Vagina (tissue), 2 donors: ENCODE data around the gene ABCA9. TPM values are rescaled to one million over a fixed set of nuclear protein-coding genes. Genes with fewer than 3 reads are reported as not detected.

Experiments used
- DNase-seq, 2 donors: peaks; one replicate each; pipeline ENCODE4 v3.0.0-alpha.2; 2017; ENCODE audit errors: extremely low spot score in 2 of 2
- H3K27ac ChIP-seq: fragments of 200-600 bp; sonication (generic); one replicate; pipeline ENCODE4 v1.5.1; 2019
- H3K27me3 ChIP-seq: fragments of 200-600 bp; sonication (generic); one replicate; pipeline ENCODE4 v1.5.1; 2019
- H3K36me3 ChIP-seq, 2 donors: fragments of 200-600 bp; sonication (generic); one replicate each; pipeline ENCODE4 v1.5.1; 2017 to 2019
- H3K4me1 ChIP-seq: fragments of 200-600 bp; sonication (generic); one replicate; pipeline ENCODE4 v1.5.1; 2019
- H3K4me3 ChIP-seq, 2 donors: fragments of 200-600 bp; sonication (generic); 1 replicate in 1 of 2; 2 replicates in 1 of 2; pipeline ENCODE4 v1.5.1; 2016 to 2019
- H3K9me3 ChIP-seq: fragments of 200-600 bp; sonication (generic); one replicate; pipeline ENCODE4 v1.5.1; 2019
- POLR2A ChIP-seq, 2 donors: fragments of 450-650 bp; IDR thresholded peaks; one replicate each; pipeline ENCODE4 v1.6.1; 2017; ENCODE audit warnings: antibody characterized with exemption in 2 of 2, mild to moderate bottlenecking in 2 of 2, moderate library complexity in 2 of 2
- POLR2AphosphoS5 ChIP-seq, 2 donors: sonication (generic); formaldehyde crosslinking; IDR thresholded peaks; one replicate each; pipeline ENCODE4 v1.9.0; 2017; ENCODE audit warnings: antibody characterized with exemption in 2 of 2, mild to moderate bottlenecking in 2 of 2, low read depth in 1 of 2; ENCODE audit not compliant: insufficient read depth in 1 of 2
- intact Hi-C: fragments of 100-400 bp; cut with DNase I; formaldehyde crosslinking; loops from one replicate; pipeline ENCODE4 v1.15.1; 2023
- total RNA-seq: library from RNA; depleted of rRNA; stranded (reverse); fragments of >200 nt; gene quantifications from one replicate; pipeline ENCODE4 v1.2.3, GENCODE V29; 2016
- TF ChIP-seq, protein P1 (sequence below), 3 experiments: fragments of 450-650 bp in 2 of 3; fragments of 200-600 bp in 1 of 3; sonication (generic) in 1 of 3; IDR thresholded peaks; one replicate each; pipeline ENCODE4 v1.5.1; 2017 to 2019; ENCODE audit warnings: antibody characterized with exemption in 3 of 3, mild to moderate bottlenecking in 2 of 3, moderate library complexity in 2 of 3

ABCA9 gene
- total RNA-seq, 1 donor from 2014 or later = 71.2 TPM

GRCh38 chr17:69064476-69064875 is 3.7 kb upstream of the ABCA9 start:
- Histone ChIP-seq H3K36me3 (no peaks in the 10 kb centered on the region), H3K27ac (no peak overlapping the region), H3K9me3 (no peaks in the 10 kb centered on the region), H3K4me3 (no peak overlapping the region), H3K4me1 (peaks cover 9% of the 10 kb centered on the region), H3K27me3 (no peaks in the 10 kb centered on the region)
- no peak for DNase-seq
- TF ChIP-seq, protein P1, sequence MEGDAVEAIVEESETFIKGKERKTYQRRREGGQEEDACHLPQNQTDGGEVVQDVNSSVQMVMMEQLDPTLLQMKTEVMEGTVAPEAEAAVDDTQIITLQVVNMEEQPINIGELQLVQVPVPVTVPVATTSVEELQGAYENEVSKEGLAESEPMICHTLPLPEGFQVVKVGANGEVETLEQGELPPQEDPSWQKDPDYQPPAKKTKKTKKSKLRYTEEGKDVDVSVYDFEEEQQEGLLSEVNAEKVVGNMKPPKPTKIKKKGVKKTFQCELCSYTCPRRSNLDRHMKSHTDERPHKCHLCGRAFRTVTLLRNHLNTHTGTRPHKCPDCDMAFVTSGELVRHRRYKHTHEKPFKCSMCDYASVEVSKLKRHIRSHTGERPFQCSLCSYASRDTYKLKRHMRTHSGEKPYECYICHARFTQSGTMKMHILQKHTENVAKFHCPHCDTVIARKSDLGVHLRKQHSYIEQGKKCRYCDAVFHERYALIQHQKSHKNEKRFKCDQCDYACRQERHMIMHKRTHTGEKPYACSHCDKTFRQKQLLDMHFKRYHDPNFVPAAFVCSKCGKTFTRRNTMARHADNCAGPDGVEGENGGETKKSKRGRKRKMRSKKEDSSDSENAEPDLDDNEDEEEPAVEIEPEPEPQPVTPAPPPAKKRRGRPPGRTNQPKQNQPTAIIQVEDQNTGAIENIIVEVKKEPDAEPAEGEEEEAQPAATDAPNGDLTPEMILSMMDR (IDR thresholded peaks at IDR 0.05) = no peak
- no peak for TF ChIP-seq POLR2A (IDR thresholded peaks at IDR 0.05)
- TF ChIP-seq POLR2AphosphoS5 (IDR thresholded peaks at IDR 0.05; ENCODE audit: insufficient read depth in 1 of 2, low read depth in 1 of 2) = no peak
- intact Hi-C loops = no loop called here

DNA sequence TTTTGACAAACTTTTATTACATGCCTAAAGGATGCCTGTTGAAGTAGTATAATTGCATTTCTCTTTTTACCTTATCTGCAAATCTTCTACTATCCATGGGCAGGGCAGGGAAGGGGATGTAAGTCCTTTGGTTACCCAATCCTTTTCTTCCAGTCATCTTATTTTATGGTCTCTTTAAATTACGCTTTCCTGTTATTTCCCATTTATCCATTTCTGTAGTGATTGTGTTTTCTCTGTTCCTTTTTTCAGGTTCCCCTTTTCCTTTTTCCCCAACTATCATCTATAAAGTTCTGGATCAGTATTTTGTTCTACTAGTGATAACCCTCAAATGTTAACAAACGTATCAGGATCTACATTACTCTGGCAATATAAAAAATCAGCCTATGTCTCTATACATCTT is 3.3 kb upstream of the ABCA9 start:
- Histone ChIP-seq H3K36me3 (no peaks in the 10 kb centered on the region), H3K4me3 (no peak overlapping the region), H3K27me3 (no peaks in the 10 kb centered on the region), H3K9me3 (no peaks in the 10 kb centered on the region), H3K4me1 (peaks cover 9% of the 10 kb centered on the region), H3K27ac (peak overlapping the region; percentile 55)
- no peak for DNase-seq
- TF ChIP-seq, protein P1 (IDR thresholded peaks at IDR 0.05) = no peak
- TF ChIP-seq POLR2A (IDR thresholded peaks at IDR 0.05) (no peak), POLR2AphosphoS5 (IDR thresholded peaks at IDR 0.05; ENCODE audit: insufficient read depth in 1 of 2, low read depth in 1 of 2) (no peak)
- intact Hi-C loops = no loop called here

DNA sequence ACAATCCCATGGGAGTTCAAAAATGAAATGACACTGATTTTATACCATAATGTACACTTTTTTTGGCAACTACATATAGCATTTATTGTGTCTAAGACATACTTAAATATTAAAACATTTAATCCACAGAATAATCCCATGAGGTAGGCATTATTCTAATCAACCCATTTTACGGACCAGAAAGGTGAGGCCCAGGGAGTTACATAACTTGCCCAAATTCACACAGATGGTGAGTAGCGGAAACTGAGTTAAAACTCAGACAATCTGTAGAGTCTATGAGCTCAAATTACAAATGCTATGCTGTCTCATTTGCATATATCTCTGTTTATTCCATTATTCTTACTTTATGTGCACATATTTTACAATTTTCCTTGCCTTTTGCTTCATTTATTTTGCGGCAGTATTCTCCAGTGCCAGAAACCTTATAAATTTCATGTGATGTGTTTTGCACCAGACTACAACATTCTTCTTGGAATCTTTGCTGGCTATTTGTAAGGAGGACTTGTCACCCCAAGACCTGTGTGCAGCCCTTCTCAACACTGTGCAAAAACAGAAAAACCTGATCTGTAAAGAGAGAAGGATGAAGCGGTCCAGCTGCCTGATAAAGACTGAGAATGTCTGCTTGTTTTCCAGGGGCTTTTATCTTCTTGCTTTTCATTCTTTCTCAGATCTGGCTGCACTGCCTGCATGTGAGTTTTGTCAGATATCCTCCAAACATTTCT is 2.3 kb upstream of the ABCA9 start:
- peak overlapping the region; percentile 77 for H3K27ac ChIP-seq
- H3K27me3 ChIP-seq = no peaks in the 10 kb centered on the region
- DNase-seq = no peak
- intact Hi-C loops = no loop called here
- no peak for TF ChIP-seq POLR2A (IDR thresholded peaks at IDR 0.05)
- TF ChIP-seq POLR2AphosphoS5 (IDR thresholded peaks at IDR 0.05; ENCODE audit: insufficient read depth in 1 of 2, low read depth in 1 of 2) = no peak
- TF ChIP-seq, protein P1 (IDR thresholded peaks at IDR 0.05) = no peak
- H3K36me3 ChIP-seq = no peaks in the 10 kb centered on the region
- no peak overlapping the region for H3K4me3 ChIP-seq
- H3K9me3 ChIP-seq = no peaks in the 10 kb centered on the region
- peaks cover 9% of the 10 kb centered on the region for H3K4me1 ChIP-seq

- DNase-seq = no peak
- Histone ChIP-seq H3K4me3 (no peak overlapping the region), H3K4me1 (peaks cover 9% of the 10 kb centered on the region), H3K27me3 (no peaks in the 10 kb centered on the region), H3K9me3 (no peaks in the 10 kb centered on the region), H3K27ac (peak overlapping the region; percentile 77), H3K36me3 (no peaks in the 10 kb centered on the region)
- intact Hi-C loops = no loop called here
- TF ChIP-seq POLR2AphosphoS5 (IDR thresholded peaks at IDR 0.05; ENCODE audit: insufficient read depth in 1 of 2, low read depth in 1 of 2) (no peak), POLR2A (IDR thresholded peaks at IDR 0.05) (no peak)
- TF ChIP-seq, protein P1 (IDR thresholded peaks at IDR 0.05) = no peak
These were observed 1.2 kb upstream of the ABCA9 start for GRCh38 chr17:69061721-69062556.
